ENCODE data around the gene ZNF804A.

- TF ChIP-seq CTCF (conservative IDR thresholded peaks at IDR 0.05; ENCODE audit: low read depth, low read length) (no peak), EZH2 (IDR thresholded peaks at IDR 0.05; ENCODE audit: borderline replicate concordance, low read depth, low read length, poor library complexity, severe bottlenecking) (no peak)
These were observed 1.5 kb downstream of the ZNF804A start for GRCh38 chr2:184599872-184600222.
